HCT116 (cell line): ENCODE data around the gene CNST.

Experiments used
- ATF3 ChIP-seq: IDR thresholded peaks from 2 replicates; pipeline ENCODE4 v1.6.1; 2012
- CTCF ChIP-seq, 3 experiments: fragments of 200-600 bp in 1 of 3; sonication (generic) in 1 of 3; IDR thresholded peaks in 2 of 3; conservative IDR thresholded peaks in 1 of 3; 2 replicates each; pipeline ENCODE4 v1.5.1; 2012 to 2017; ENCODE audit warnings: low read depth in 2 of 3, low read length in 2 of 3, antibody characterized with exemption in 1 of 3, borderline replicate concordance in 1 of 3, control low read depth in 1 of 3, mild to moderate bottlenecking in 1 of 3, mixed read lengths in 1 of 3, mixed run types in 1 of 3, moderate library complexity in 1 of 3; ENCODE audit not compliant: insufficient read depth in 1 of 3
- EGR1 ChIP-seq: IDR thresholded peaks from 2 replicates; pipeline ENCODE4 v1.6.1; 2012; ENCODE audit warnings: low read depth
- ELF1 ChIP-seq: IDR thresholded peaks from 2 replicates; pipeline ENCODE4 v1.6.1; 2012; ENCODE audit warnings: low read depth, borderline replicate concordance
- EZH2 ChIP-seq: fragments of 200-600 bp; sonication (generic); IDR thresholded peaks from 2 replicates; pipeline ENCODE4 v1.6.1; 2017; ENCODE audit warnings: antibody characterized with exemption, mixed run types
- JUND ChIP-seq: IDR thresholded peaks from 2 replicates; pipeline ENCODE4 v1.6.1; 2012
- POLR2A ChIP-seq: IDR thresholded peaks from 2 replicates; pipeline ENCODE4 v1.7.0; 2011; ENCODE audit warnings: borderline replicate concordance; ENCODE audit not compliant: insufficient read depth, insufficient read length; ENCODE audit errors: extremely low read depth
- POLR2AphosphoS5 ChIP-seq: IDR thresholded peaks from 2 replicates; pipeline ENCODE4 v1.6.1; 2011; ENCODE audit warnings: mild to moderate bottlenecking, low read depth, low read length, moderate library complexity
- SP1 ChIP-seq: IDR thresholded peaks from 2 replicates; pipeline ENCODE4 v1.6.1; 2012; ENCODE audit warnings: low read depth
- ZBTB33 ChIP-seq: IDR thresholded peaks from 2 replicates; pipeline ENCODE4 v1.6.1; 2011; ENCODE audit warnings: mild to moderate bottlenecking, low read length, moderate library complexity; ENCODE audit not compliant: insufficient replicate concordance; ENCODE audit errors: extremely low read depth

GRCh38 chr1:246667773-246668172 is 101.5 kb downstream of the CNST start:
- no peak for TF ChIP-seq EZH2
- TF ChIP-seq CTCF (IDR thresholded peaks at IDR 0.05 in 2 of 3, conservative IDR thresholded peaks at IDR 0.05 in 1 of 3; ENCODE audit: borderline replicate concordance in 1 of 3, insufficient read depth in 1 of 3, low read depth in 2 of 3, low read length in 2 of 3) = no peak
- no peak for TF ChIP-seq POLR2AphosphoS5
- no peak for TF ChIP-seq SP1
- no peak for TF ChIP-seq ELF1
- TF ChIP-seq ZBTB33 = no peak
- TF ChIP-seq JUND = no peak
- no peak for TF ChIP-seq POLR2A
- no peak for TF ChIP-seq EGR1
- TF ChIP-seq ATF3 = no peak
